GM21825 (cell line): ENCODE measurements around the gene RBM7.
A peak's percentile ranks its signal among the peaks of the same experiment; 100 is the strongest.

Experiments used
- ATAC-seq: cut with Tn5 transposase; IDR thresholded peaks from one replicate; pipeline ENCODE4 v1.9.1; 2021; ENCODE audit warnings: mild to moderate bottlenecking, moderate library complexity; ENCODE audit not compliant: unreplicated experiment

The RBM7 gene

DNA sequence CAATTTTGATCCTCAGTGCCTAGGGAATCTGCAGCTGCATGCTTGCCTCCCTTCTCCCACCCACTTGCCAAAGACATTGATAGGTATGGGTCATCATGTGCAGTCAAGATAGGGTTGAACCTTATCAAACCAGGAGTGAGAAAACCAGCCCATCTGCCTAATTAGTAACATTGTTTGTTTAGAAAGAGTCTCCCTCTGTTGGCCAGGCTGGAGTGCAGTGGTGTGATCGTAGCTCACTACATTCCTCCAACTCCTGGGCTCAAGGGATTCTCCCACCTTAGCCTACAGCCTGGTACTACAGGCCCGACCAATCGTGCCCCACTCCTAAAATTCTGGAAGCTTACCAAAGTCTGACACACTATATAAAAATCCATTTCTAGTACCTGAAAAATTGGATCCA, 4.7 kb upstream of the RBM7 start:
- ATAC-seq: no peak

DNA sequence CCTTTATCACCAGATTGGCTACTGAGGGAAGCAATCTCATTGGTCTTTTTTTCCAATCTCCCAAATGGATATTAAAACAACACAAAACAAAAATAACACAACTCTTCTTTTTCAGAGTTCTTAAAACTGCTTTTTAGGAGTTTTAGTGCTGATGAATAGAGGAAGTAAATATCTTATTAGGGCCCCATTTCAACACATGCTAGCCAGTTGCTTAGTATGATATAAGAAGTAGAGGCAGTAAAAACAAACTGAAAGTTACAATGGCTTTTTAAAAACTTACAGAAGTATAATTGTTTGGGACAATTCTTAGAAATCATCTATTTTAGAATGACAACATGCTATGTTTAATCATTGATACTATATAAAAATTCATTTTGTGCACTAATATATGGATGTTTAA, 3.5 kb upstream of the RBM7 start:
- no peak for ATAC-seq

DNA sequence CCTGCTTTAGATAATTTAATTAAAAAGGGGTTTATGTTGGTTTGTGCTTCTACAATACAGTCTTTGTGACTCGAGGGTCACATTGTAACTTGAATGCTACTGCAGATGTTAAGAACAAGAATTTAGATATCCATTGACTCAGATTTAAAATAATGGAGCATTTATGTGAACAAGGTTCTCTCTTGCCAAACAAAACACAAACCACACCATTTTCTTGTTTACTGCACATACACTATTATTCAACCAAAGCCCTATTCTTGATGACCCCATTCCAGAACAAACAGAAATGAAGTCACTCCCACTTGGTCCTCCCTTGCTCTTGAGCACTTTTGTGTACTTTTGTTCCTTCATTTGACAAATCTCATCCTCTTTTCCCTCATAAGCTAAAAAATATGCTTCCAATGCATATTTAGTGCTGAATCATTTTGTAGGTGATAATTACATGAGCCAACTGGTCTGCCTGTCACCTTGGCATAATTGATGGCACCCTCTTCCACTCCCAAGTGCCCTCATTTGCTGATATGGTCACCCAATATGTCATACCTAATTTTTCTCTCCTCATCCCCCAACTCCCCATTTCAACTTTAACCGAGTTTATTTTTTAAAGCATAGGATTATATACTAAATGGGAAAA, 3.0 kb upstream of the RBM7 start:
- no peak for ATAC-seq

DNA sequence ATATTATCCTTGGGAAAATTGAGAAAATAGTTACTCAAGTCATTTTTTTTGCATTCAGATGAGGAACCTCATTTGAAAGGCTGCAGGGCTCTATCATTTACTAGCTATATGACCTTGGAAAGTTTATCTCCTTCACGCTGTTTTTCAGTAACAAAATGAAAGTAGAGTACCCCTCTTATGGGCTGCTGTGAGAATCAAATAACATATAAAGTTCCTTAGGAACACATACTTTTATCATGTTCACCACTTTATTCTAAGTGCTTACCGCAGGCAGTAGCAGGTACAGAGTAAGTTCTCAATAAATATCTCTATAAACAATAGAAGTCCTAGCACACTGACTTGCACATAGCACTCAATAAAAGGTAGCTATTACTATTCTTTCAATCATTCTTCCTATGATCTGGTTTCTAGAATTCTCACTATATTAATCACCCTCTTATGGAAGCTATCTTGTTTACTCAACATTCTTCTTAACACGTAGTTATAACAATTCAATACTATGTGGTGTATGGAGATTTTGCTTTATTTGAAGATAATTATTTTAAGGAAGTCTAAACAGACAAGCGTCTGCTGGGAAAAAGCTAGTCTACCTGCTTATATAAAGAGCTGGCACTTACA, 2.1 kb upstream of the RBM7 start:
- no peak for ATAC-seq

DNA sequence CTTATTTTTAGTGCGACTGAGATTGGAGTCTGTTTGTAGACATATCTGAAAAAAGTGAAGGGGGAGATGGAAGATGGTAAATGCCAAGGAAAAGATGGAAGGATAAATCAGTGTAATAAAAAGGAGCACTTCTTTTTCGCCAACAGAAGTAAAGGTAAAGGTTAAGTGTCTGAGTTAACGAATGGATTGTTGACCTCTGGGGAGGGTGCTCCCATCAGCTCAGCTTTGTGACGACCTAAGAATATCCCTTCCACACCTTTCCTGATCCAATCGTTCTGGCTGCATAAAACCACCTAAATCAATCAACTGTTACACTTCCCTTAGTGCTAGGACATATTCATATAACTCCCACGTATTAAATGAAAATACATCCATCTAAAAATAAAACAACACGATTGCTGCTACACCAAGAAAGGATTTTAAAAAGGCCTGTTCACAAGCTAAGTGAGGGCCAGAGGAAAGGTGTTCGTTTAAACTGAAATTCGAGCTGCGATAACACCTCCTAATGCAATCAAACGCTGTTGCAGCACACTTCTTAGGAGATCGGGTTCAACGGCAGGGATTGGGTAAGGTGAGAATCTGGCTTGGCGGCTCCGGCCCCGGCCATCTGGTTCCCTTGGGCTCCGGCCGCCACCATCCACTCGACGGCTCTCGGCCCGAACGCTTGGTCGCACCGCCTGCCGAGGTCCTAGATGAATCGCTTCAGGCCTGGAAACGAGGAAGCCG, 813 bp upstream of the RBM7 start:
- peak; percentile 22 for ATAC-seq

DNA sequence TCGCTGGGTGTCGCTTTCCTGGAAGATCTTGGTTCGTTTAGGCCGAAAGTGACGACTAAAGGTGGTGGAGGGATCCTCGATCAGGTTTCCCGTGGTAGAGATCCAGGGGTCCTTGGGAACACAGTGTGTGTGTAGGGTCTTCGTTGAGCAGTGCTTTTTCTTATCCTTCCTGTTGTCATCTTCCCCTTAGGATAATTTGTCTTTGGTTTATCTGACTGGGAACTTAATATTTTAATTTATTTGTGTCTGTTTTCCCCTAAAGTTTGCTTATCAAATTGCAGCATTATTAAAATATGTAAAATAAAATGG, 403 bp downstream of the RBM7 start:
- ATAC-seq: no peak

DNA sequence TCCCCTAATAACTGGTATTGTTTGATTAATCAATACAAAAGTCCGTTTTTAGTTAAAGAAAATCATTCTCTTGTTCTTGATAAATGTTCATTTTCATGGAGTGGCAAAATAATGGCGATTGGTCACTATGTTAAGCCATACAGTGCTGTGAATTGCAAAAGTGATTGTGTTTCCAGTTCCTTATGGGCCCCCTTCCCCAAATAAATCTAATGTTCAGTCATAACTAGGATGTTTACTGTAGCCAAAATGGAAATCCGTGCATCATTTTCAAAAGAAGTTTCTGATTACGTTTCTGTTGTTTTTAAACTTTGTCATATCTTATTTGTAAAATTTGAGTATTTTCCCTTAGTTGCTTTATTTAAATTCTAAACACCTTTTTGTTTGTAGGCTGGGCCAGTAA, 845 bp downstream of the RBM7 start:
- no peak for ATAC-seq

DNA sequence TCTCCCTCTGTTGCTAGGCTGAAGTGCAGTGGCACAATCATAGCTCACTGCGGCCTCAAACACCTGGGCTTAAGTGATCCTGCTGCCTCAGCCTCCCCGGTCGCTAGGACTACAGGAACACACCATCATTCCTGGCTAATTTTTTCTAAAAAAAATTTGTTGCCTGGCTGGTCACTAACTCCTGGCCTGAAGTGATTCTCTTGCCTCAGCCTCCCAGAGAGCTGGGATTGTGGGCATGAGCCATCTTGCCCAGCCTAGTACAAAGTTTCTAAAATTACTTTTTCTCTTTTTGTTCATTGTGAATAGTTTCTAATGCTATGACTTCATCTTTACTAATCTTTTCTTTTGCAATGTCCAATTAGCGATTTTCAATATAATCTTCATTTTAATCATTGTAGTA, 12.5 kb downstream of the RBM7 start:
- no peak for ATAC-seq

DNA sequence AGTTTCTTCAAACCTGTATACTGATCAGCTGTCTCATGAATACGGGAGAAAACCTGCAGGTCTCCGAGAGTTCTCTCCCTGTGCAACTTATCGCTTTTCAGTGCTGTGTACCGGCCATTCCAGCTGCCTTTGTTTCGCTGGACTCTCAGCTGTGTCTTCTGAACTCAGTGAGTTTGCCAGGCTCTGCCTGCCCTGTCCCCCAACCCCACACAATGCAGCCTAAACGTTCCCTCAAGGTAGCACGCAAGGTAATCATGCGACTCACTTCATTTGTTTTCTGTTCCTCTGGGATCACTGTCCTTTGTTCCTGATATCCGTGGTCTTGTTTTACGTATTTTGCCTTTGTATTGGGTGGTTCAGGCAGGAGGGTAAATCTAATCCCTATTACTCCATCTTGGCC, 13.5 kb downstream of the RBM7 start:
- ATAC-seq: no peak

DNA sequence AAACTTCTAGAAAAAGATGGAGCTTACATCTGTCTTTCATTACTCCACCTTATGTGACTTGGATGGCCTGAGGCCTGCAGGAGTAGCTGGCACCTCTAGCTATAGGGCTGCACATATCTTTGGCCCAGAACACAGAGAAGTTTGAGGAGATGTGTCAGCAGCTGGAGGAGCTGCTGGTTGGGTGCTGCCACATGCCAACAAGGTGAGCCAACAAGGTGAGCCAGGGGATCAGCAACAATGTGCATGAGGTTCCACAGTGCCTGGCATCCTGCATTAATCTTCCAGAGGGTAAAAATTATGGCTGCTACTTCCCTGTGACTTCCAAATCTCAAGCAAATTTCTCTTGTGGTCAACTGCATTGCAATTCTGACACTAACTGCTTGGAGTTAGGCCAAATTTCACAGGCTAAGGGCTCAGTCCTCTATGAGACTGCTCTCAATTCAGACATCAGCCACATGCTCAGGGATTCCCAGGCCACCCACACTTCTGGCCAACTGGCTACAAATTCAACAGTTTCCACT, 16.0 kb downstream of the RBM7 start:
- ATAC-seq: no peak

DNA sequence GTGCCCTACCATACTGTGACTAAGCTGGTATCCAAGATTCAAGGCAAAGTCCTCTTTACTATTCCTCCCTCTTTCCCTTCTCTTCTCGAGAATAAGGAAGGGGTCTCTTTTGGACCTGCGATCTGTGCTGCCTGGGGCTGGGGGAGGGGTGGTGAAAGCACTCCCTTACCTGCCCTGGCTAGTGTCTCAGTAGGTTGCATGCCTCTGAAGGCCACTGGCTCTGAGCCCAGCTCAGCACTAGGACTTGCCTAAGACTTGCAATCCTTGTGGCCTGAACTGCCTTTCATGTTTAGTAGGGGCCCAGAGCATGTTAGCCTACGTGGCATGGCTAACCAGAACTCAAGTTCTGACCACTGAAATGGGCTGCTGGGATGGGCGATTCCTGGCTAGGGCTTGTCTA, 25.8 kb downstream of the RBM7 start:
- no peak for ATAC-seq

DNA sequence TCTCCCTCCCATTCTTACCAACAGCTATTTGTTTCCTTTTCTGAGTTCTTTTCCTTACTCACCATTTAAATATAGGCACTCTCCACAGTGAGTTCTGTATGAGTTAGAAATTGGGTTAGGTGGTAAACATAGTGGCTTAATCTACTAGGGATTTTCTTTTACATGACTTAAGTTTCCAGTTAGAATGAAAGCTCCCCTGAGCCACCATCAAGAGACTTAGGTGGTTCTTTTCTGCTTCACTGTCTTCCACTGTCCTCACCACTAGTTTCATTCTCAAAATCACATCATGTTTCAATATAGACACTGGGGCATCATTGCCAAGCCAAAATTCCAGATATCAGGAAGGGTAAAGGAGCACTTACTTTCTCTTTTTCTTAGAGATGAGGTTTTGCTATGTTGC, 29.8 kb downstream of the RBM7 start:
- no peak for ATAC-seq

DNA sequence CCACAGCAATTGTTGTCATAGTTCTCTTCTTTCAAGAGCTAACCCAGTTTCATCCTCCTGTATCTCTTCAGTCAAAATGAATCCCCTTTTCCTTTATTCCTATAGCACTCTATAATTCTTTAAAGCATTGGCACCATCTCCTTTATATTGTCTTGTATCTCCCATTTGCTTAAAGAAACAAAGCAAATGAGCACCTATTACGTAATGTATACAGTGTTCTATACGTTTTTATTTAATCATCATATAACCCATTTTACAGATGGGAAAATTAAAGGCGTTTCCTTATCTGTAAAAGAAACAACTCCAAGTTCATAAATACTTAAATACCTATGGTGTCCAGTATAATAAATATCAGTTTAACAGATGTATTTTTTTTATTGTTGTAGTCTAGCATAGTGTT, 32.4 kb downstream of the RBM7 start:
- ATAC-seq: no peak

DNA sequence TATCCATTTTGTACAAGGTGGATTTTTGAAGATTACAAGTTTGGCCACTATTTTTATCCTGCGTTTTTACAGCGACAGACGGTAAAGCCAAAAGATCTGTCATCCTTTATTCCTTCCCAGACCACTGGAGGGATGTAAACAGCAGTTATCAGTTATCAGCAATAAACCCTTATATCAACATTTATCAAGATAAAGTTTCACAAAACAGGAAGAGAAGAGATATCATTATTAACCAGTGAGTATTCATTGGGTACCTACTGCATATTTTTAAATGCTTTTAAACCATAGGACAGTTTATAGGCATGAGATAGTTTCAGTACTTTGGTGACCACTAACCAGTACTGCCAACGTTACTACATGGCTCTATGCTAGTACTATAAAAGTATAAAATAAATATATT, 32.9 kb downstream of the RBM7 start:
- ATAC-seq: no peak

DNA sequence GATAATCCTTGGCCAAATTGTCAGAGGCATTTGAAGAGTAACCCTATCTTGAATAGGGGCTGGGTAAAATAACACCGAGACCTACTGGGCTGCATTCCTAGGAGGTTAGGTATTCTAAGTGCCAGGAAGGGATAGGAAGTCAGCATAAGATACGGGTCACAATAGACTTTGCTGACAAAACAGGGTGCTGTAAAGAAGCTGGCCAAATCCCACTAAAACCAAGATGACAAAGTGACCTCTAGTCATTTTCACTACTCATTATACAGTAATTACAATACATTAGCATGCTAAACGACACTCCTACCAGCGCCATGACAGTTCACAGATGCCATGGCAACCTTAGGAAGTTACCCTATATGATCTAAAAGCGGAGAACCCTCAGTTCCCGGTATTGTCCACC, 37.8 kb downstream of the RBM7 start:
- ATAC-seq: no peak

DNA sequence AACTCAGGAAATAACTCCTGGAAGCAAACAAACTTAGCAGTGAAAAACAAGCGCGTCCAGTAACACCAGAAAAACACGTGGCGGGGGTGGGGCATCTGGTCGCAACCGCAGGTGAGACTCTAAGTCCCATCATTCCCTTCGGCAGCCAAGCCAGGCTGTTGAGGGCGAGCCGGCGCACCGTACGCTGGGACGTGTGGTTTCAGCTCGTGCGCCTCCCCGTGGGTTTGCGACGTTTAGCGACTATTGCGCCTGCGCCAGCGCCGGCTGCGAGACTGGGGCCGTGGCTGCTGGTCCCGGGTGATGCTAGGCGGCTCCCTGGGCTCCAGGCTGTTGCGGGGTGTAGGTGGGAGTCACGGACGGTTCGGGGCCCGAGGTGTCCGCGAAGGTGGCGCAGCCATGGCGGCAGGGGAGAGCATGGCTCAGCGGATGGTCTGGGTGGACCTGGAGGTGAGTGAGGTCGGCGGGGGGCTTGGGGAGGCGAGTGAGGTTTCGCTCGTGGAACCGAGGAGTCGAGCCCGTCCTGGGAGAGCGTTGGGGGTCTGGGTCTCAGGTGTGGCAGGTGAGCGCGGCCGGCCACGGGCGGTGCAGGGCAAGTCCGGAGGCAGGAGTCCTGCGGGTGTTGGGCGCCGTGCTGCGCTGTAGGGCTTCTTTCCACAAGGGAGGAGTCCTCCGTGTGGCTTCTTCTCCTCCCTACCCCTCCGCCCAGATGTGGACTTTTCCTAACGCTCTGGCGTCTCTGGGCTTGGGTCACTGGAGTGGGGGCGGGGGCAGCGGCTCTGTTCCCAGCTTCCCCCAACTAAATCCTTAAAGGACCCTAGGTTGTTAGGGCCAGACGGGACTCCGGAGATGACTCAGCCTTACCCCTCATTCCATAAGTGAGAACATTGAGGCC, 39.0 kb downstream of the RBM7 start, which contains the start of gene REXO2:
Gene REXO2, plus strand, starts transcription at position 239 of the 892 bp plus-strand sequence. Its CDS starts 62 bp downstream, at position 301.
- peak; percentile 99 for ATAC-seq

DNA sequence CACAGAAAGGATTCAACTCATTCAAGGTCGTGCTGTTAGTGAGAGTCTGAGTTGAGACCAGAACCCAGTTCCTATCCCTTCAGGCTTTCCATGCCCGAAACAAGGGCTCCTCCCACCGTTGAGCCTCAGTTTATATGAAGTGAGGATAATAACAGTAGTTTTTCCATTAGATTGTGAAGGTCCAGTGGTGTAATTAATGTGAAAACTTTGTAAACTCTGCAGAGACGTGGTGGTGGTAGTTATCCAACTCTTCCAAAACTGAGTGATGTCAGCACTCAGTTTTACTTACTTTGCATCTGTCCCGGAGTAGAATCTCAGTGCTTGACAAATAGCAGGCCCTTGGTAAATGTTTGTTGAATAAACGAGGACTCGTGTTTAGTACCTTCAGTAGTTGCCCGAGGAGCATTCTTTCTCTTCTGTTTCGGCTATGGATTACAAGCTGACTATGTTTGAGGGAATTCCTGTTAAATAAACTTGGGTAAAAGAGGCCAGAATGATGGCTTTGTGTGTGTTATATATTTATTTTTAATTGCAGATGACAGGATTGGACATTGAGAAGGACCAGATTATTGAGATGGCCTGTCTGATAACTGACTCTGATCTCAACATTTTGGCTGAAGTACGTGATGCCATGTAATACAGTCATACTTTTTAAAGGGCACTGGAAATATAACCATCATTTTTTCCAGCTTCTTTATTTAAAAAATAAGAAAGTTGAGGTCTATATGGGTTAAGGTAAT, 39.8 kb downstream of the RBM7 start:
- no peak for ATAC-seq

DNA sequence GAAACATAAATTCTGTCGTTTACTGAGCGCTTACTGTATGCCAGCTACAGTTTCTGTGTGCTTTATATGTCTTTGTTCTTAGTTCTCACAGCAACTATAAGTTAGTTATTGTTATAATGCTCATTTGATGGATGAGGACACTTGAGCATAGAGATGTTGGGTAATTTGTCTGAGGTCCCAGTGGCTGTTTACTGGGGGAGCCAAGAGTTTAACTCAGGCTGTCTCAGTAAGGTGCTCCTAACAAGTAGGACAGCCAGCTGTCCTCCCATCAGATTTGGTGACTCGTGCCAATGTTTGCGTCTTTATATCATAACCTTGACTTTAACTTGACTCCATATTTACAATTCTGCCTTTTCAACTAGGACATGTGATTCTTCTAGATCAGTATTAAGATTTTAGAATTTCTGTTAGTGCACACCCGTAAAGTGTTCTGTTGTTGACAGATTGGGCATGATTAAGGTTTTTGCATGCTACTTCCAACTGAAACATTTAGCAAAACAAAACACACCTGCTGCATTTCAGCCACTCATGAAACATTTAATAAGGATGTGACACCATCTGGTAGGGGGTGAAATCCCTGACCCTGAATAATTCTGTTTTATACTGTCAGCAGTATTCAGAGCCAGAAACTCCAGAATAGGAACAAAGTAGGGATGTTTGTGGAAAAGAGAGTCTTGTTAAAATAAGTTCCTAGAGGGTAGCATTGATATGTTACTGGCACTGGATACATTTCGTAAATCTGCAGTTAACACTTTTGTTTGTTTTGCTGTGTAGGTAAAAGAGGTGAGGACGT, 40.7 kb downstream of the RBM7 start:
- ATAC-seq: no peak

DNA sequence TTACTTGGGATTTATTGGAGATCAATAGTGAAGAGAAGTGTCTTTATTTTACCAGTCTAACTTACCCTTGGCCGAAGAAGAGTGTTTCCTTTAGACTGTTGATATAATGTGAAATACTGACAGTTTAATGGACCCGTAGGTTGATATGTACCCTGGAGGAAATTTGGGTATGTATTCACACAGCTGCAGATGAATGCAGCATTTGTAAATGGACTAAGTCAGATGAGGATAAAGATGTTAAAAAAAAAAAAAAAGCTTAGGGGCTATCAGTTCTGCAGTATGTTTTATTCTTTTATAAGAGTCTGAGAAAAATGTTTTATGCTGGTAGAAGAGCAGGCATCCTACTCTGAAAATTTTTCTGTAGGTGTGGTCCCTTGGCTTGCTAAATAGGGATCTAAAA, 41.5 kb downstream of the RBM7 start:
- no peak for ATAC-seq

DNA sequence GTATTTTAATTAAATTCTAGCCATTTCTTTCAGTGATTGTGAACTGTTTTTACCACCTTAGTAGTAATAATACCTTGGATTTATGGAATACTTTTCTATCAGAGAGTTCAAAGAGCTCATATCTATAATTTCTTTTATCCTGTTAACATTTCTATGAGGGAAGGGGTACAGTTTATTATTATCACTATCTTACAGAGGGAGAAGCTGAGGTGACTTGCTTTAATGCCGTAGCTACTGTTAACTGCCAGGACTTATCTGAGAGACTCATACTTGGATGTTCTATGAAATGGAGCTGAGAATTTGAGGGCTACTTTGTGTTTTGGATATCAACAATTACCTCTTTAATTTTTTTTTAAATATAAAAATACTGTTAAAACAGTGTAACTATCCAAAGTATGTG, 42.1 kb downstream of the RBM7 start:
- no peak for ATAC-seq
